Endothelial cell of hepatic sinusoid (primary cell): ENCODE measurements around the gene ZNF778.
"Not testable (repeated sequence)": the region's sequence is repeated elsewhere in the genome, so short reads cannot be mapped to it uniquely, and the experiment has no call there.

ENCODE experiments used
- in situ Hi-C: cut with HindIII; loops from 2 replicates; pipeline ENCODE4 v1.10.0; 2017; ENCODE audit warnings: low sequenced_read_pairs

Gene ZNF778

DNA sequence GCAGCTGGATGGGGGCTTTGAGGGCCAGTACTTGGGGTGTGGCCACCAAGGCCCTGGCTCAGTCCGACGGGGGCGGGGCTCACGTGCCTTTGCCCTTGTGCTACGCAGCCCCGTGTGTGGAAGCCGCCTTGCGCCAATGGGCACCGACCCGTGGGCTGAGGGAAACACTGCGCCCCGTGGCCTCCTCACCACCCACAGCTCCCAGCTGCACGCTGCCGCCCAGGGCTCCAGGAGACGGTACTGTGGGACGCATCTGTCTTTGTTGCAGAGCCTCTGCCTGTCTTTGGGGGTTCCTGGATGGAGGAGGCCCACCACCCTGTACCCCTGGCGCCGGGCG, 38.4 kb upstream of the ZNF778 start:
- in situ Hi-C loops, result loop anchor here (5.0 to 10.0 kb wide), 2 partner anchors 62 to 424 kb away; no protein-coding TSS in a partner anchor

DNA sequence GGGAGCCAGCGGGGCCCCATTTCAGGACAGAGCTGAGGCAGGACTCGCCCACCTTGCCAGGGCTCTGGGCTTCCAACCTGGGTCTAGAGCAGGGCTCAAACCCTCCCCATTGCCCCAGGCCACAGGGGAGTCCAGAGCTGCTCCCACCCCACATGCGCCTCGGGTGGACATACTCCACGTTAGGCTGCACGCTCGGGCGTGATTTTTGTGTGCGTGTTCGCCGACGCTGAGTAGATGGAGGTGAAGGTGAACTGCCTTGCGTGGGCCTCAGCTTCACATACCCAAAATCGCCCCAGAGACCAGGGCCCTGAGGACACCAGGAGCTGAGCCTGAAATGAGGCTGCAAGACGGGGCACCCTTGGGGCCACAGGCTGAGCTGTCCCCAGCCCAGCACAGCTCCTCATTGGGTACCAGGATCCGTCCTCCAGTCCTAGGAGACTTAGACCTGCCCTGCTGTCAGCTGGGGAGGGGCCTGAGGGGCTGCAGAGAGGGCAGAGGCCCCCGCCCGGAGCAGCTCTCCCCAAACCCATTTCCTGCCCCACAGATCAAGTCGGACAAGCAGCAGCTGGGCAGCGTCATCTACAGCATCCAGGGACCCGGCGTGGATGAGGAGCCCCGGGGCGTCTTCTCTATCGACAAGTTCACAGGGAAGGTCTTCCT, 37.7 kb upstream of the ZNF778 start:
- in situ Hi-C loops, result loop anchor here (5.0 to 10.0 kb wide), 2 partner anchors 62 to 425 kb away; no protein-coding TSS in a partner anchor

DNA sequence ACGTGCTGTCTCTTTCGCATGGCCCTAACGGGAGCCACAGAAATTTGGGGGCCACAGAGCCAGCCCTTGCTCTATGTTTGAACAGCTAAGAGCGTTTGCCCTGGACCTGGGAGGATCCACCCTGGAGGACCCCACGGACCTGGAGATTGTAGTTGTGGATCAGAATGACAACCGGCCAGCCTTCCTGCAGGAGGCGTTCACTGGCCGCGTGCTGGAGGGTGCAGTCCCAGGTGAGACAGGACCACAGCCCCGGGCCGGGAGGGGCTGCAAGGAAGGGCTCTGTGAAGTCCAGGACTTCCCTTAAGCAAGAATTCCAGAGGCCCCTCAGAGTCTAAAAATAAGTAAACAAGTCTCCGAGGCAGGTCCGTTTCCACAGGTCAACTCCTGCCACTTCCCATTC, 34.0 kb upstream of the ZNF778 start:
- in situ Hi-C loops, result no loop called here

DNA sequence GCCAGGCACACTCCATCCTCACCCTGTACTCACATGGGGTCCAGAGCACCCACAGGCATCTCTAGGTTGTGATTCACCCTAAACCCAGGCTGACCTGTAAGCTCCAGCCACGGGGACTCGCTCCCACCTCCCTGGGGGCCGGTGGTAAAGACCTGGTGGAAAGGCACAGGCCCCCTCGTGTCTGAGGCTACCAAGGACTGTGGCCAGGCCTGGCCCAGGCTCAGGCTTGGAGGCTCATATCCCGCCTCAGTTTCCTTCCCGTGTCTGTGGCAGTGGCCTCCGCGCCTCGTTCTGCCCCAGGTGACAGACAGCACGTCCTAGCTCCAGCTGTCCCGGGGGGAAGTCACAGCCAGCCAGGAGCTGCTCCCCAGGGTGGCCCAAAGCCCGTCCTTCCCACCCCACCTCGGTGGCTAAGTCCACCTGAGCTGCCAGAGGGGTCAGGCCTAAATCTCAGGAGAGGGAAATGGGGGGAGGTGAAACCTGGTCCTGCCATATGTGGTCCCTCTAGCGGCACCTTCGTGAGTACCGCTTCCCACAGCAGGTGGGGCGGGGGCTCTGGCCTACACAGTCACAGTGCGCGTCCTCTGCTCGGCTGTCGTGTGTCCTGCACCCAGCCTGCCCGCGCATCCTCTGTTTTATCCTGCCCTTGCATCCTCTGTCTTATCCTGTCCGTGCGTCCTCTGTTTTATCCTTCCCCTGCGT, 33.4 kb upstream of the ZNF778 start:
- in situ Hi-C loops, result no loop called here

DNA sequence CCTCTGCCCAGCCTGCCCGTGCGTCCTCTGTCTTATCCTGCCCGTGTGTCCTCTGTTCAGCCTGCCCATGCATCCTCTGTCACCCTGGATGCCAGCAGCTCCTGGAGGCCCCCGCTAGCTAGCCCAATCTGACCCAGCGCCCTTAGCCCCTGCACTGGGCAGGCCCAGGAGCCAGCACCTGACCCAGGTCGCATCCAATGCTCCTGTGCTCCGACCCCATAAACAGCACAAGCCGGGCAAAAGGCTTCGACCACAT, 32.9 kb upstream of the ZNF778 start:
- in situ Hi-C loops, result no loop called here

DNA sequence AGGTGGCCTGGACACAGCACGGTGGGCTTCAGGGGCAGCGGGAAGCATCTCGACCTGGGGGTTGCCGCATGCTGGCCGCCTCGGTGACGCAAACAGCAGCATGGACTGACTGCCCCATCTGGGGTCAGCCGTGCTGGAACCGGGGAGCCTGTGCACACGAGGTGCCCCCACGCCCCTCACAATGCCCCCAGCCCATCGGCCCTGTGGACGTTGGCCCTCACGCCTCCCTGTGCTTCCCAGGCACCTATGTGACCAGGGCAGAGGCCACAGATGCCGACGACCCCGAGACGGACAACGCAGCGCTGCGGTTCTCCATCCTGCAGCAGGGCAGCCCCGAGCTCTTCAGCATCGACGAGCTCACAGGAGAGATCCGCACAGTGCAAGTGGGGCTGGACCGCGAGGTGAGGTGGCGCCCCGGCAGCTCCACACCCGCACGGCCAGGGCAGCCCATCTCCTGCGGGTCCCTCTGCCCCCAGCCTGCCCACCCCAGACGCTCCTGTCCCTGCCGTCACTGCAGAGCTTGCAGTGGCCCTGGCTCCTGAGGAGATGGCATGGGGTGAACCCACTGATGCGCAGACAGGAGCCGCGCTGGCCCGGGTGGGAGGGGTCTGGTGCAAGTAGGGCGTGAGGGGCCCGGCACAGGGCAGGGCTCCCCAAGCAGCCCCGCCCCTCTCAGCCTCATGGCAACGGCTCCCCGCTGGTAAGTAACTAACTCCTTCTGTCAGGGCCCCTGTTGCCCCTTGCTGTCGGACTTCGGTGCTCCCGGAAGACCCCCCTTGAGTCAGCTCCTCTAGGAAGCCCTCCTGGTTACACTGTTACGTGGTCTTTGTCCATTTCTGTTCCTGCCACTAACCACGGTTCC, 32.3 kb upstream of the ZNF778 start:
- in situ Hi-C loops, result no loop called here

DNA sequence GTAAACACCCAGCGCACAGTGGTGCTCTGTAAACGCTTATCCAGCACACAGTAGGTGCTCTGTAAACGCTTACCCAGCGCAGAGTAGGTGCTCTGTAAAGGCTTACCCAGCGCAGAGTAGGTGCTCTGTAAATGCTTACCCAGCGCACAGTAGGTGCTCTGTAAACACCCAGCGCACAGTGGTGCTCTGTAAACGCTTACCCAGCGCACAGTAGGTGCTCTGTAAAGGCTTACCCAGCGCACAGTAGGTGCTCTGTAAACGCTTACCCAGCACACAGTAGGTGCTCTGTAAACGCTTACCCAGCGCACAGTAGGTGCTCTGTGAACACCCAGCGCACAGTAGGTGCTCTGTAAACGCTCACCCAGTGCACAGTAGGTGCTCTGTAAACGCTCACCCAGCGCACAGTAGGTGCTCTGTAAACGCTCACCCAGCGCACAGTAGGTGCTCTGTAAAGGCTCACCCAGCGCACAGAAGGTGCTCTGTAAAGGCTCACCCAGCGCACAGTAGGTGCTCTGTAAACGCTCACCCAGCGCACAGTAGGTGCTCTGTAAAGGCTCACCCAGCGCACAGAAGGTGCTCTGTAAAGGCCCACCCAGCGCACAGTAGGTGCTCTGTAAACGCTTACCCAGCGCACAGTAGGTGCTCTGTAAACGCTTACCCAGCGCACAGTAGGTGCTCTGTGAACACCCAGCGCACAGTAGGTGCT, 31.5 kb upstream of the ZNF778 start:
- in situ Hi-C loops, result not testable (repeated sequence)

DNA sequence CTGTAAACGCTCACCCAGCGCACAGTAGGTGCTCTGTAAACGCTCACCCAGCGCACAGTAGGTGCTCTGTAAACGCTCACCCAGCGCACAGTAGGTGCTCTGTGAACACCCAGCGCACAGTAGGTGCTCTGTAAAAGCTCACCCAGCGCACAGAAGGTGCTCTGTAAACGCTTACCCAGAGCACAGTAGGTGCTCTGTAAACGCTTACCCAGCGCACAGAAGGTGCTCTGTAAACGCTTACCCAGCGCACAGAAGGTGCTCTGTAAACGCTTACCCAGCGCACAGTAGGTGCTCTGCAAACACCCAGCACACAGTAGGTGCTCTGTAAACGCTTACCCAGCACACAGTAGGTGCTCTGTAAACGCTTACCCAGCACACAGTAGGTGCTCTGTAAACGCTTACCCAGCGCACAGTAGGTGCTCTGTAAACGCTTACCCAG, 30.9 kb upstream of the ZNF778 start:
- in situ Hi-C loops, result not testable (repeated sequence)

DNA sequence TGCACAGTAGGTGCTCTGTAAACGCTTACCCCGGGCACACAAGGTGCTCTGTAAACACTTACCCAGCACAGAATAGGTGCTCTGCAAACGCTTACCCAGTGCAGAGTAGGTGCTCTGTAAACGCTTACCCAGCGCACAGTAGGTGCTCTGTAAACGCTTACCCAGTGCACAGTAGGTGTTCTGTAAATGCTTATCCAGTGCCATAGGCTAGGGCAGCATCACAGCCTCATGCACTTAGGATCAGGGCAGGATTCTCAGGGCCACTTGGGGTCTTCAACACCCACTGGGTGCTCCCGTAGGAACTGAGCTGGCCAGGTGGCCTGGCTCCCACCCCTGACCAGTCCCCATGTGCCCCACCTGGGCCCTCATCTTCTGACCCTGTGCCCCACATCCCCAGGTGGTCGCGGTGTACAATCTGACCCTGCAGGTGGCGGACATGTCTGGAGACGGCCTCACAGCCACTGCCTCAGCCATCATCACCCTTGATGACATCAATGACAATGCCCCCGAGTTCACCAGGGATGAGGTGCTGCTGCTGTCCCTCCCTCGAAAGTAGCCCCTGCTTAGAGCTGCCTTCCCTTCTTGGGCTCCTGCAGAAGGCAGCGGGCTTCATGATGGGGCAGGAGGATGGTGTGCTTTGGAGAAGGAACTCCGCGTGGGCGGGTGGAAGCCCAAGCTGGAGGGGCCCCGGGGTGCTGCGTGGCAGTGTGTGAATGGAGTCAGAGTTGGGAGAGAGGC, 30.3 kb upstream of the ZNF778 start:
- in situ Hi-C loops, result no loop called here

DNA sequence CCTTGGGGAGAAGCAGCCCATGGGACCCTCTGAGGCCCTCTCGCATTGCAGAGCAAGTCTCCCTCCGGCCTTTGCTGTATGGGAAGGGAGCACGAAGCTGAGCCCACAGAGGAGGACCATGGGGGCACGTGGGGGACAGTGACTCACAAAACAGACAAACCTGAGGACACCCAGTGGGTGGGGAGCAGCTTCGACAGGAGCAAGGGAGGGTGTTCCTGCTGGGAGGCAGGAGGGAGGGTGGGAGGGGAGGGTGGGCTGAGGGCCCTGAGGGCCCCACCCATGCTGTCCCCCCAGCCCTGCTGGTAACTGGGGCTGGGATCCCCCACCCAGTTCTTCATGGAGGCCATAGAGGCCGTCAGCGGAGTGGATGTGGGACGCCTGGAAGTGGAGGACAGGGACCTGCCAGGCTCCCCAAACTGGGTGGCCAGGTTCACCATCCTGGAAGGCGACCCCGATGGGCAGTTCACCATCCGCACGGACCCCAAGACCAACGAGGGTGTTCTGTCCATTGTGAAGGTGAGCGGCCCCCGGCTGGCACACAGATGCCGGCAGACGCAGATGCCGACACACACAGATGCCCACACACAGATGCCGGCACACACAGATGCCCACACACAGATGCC, 29.6 kb upstream of the ZNF778 start:
- in situ Hi-C loops, result no loop called here

DNA sequence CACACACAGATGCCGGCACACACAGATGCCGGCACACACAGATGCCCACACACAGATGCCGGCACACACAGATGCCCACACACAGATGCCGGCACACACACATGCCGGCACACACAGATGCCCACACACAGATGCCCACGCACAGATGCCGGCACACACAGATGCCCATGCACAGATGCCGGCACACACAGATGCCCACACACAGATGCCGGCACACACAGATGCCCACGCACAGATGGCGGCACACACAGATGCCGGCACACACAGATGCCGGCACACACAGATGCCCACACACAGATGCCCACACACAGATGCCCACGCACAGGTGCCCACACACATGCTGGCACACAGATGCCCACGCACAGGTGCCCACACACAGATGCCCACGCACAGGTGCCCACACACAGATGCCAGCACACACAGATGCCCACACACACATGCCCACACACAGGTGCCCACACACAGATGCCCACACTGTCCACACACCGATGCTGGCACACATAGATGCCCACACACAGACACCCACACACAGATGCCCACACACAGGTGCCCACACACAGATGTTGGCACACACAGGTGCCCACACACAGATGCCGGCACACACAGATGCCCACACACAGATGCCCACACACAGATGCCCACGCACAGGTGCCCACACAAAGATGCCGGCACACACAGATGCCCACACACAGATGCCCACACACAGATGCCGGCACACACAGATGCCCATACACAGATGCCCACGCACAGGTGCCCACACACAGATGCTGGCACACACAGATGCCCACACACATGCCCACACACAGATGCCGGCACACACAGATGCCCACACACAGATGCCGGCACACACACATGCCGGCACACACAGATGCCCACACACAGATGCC, 28.8 kb upstream of the ZNF778 start:
- in situ Hi-C loops, result not testable (repeated sequence)

DNA sequence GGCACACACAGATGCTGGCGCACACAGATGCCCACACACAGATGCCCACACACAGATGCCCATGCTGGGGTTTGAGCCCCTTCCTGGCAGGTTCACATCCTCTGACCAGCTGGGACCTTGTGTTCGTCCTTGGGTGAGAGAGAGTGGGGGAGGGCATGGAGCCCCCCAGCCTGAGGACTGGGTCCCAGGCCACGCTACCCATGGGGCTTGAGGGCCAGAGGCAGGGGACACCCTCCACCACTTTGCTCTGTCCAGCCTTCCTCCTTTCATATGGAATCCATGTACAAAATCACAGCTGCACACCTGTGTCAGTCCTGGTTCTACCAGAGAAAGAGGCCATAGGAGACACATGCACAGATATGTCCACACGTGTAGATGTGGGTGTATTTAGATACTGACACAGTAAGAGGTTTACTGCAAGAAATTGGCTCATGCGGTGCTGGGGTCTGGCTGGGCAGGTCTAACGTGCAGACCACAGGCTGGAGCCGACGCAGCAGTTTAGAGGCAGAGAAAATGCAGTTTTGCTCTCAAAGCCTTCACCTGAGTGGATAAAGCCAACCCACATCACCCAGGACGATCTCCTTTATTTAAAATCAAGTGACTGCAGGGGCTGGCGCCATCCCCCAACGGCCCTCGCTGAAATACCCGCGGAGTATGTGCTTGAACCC, 28.0 kb upstream of the ZNF778 start:
- in situ Hi-C loops, result no loop called here

DNA sequence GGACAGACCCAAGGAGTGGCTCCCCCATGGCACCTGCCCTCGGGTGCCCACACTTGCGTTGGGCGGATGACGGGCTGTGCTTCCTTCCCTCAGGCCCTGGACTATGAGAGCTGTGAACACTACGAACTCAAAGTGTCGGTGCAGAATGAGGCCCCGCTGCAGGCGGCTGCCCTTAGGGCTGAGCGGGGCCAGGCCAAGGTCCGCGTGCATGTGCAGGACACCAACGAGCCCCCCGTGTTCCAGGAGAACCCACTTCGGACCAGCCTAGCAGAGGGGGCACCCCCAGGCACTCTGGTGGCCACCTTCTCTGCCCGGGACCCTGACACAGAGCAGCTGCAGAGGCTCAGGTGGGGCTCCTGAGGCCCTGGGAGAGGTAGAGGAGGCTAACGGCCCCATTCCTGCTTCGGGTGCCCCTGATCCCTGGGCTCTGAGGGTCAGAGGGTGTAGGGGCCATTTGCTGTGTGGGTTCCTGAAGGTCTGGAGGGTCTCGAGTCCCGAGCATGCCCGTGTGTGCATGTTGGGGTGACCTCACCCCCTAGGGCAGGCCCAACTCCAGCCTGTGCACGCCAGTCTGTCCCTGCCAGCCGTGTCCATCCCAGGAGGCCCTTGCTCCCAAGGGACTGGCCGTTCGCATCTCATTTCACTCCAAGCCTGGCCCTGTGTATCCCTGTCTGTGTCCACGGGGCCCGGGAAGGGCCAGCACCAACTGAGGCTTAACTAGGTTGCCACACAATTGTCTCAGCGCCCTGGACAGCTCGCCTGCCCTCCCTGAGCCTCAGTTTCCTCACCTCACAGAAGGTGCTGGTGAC, 27.1 kb upstream of the ZNF778 start:
- in situ Hi-C loops, result no loop called here

DNA sequence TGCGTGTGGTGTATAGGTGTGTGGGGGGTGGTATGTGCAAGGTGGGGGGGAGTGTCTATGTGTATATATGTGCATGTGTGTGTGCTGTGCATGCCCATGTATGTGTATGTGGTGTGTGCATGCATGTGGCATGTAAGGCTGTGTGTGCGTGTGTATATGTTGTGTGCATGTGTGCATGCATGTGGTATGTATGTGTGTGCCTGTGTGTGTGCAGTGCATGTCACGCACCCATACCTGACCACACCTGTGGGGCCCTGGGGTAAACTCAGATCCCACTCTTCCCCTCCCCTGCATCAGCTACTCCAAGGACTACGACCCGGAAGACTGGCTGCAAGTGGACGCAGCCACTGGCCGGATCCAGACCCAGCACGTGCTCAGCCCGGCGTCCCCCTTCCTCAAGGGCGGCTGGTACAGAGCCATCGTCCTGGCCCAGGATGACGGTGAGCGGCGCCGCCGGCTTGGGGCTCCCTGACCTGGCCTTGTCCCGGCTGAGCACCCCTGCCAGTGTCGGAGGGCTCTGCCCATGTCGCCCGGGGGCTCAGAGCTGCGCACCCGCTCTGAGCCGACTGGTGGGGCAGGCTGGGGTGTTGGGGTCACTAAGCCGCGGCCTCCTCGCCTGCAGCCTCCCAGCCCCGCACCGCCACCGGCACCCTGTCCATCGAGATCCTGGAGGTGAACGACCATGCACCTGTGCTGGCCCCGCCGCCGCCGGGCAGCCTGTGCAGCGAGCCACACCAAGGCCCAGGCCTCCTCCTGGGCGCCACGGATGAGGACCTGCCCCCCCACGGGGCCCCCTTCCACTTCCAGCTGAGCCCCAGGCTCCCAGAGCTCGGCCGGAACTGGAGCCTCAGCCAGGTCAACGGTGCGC, 26.2 kb upstream of the ZNF778 start:
- in situ Hi-C loops, result no loop called here

DNA sequence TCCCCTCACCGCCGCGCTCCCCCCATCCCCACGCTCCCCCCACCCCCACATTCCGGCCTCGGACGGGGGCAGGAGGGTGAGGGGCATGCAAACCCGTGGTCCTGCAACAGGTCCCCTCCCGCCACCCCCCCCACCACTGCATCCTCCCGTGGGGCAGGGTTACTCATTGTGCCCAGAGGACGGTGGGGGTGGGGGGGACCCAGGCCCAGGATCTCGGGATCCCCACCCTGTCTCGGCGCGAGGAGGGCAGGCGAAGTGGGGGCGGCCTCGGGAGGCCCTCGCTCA, 25.7 kb upstream of the ZNF778 start:
- in situ Hi-C loops, result no loop called here

DNA sequence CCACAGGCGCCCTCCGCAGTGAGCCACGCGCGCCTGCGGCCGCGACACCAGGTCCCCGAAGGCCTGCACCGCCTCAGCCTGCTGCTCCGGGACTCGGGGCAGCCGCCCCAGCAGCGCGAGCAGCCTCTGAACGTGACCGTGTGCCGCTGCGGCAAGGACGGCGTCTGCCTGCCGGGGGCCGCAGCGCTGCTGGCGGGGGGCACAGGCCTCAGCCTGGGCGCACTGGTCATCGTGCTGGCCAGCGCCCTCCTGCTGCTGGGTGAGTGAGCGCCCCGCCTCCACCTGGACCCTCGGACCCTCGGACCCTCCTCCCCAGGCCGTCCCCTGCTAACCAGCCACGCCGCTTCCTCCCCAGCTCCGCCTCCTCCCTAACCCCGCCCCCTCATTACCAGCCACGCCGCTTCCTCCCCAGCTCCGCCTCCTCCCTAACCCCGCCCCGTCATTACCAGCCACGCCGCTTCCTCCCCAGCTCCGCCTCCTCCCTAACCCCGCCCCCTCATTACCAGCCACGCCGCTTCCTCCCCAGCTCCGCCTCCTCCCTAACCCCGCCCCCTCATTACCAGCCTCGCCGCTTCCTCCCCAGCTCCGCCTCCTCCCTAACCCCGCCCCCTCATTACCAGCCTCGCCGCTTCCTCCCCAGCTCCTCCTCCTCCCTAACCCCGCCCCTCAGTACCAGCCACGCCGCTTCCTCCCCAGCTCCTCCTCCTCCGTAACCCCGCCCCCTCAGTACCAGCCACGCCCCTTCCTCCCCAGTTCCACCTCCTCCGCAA, 25.1 kb upstream of the ZNF778 start:
- in situ Hi-C loops, result not testable (repeated sequence)
